ENCODE results near the gene FYN.

The FYN gene

GRCh38 chr6:111831408-111831807, 41.8 kb downstream of the FYN start:
- Histone ChIP-seq H3K4me1 (ENCODE audit: insufficient read depth, low read length) (no peaks in the 10 kb centered on the region), H3K4me3 (ENCODE audit: low read depth in 1 of 2, low read length in 2 of 2) (no peak overlapping the region), H3K9ac (ENCODE audit: low read depth, low read length) (no peak overlapping the region), H3K9me3 (ENCODE audit: insufficient read depth, low read length, severe bottlenecking) (no peaks in the 10 kb centered on the region), H3K36me3 (ENCODE audit: insufficient read depth, low read length) (peaks cover 27% of the 10 kb centered on the region), H3K79me2 (ENCODE audit: insufficient read depth, low read length) (peaks cover 40% of the 10 kb centered on the region), H2AFZ (ENCODE audit: low read depth, low read length) (no peak overlapping the region), H4K20me1 (ENCODE audit: insufficient read depth, low read length) (peaks cover 21% of the 10 kb centered on the region; the same call in 1 of the 2 replicates), H3K27me3 (ENCODE audit: insufficient read depth, low read length, poor library complexity) (no peaks in the 10 kb centered on the region), H3K27ac (ENCODE audit: low read length) (no peak overlapping the region), H3K4me2 (ENCODE audit: insufficient read depth, low read length) (no peak overlapping the region)
- TF ChIP-seq, protein P1, sequence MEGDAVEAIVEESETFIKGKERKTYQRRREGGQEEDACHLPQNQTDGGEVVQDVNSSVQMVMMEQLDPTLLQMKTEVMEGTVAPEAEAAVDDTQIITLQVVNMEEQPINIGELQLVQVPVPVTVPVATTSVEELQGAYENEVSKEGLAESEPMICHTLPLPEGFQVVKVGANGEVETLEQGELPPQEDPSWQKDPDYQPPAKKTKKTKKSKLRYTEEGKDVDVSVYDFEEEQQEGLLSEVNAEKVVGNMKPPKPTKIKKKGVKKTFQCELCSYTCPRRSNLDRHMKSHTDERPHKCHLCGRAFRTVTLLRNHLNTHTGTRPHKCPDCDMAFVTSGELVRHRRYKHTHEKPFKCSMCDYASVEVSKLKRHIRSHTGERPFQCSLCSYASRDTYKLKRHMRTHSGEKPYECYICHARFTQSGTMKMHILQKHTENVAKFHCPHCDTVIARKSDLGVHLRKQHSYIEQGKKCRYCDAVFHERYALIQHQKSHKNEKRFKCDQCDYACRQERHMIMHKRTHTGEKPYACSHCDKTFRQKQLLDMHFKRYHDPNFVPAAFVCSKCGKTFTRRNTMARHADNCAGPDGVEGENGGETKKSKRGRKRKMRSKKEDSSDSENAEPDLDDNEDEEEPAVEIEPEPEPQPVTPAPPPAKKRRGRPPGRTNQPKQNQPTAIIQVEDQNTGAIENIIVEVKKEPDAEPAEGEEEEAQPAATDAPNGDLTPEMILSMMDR (IDR thresholded peaks at IDR 0.05; ENCODE audit: borderline replicate concordance, extremely low read depth, low read length, poor library complexity, severe bottlenecking): no peak
- no peak for TF ChIP-seq EZH2 (IDR thresholded peaks at IDR 0.05; ENCODE audit: borderline replicate concordance, low read depth, low read length, severe bottlenecking)
- no peak for ATAC-seq (ENCODE audit: insufficient read depth, low read depth)
- no peak for DNase-seq

DNA sequence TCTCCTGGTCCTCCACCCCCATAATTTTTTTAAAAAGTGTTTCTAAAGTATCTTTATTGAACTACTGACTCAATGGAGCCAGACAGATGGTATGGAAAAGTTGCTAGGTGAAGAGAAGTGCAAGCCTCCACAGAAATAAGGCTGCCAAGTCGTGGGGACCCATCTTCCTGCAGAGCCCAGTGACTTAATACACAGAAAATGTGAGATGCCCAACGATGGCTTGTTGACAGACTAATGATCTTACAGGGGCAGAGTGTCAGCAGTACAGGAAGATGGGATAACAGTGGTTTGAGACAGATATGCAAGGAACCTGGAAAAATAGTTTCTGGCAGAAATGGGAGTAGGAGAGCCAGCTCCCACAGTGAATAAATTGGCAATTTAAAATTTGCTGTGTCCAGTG, 43.3 kb downstream of the FYN start:
- DNase-seq (no peak), ATAC-seq (ENCODE audit: insufficient read depth, low read depth) (no peak)
- H3K27ac ChIP-seq (ENCODE audit: low read length): no peak overlapping the region
- H3K4me3 ChIP-seq (ENCODE audit: low read depth in 1 of 2, low read length in 2 of 2): no peak overlapping the region
- no peak overlapping the region for H2AFZ ChIP-seq (ENCODE audit: low read depth, low read length)
- no peaks in the 10 kb centered on the region for H3K4me1 ChIP-seq (ENCODE audit: insufficient read depth, low read length)
- no peak overlapping the region for H3K4me2 ChIP-seq (ENCODE audit: insufficient read depth, low read length)
- H3K36me3 ChIP-seq (ENCODE audit: insufficient read depth, low read length): peaks cover 30% of the 10 kb centered on the region
- H3K27me3 ChIP-seq (ENCODE audit: insufficient read depth, low read length, poor library complexity): no peaks in the 10 kb centered on the region
- TF ChIP-seq EZH2 (IDR thresholded peaks at IDR 0.05; ENCODE audit: borderline replicate concordance, low read depth, low read length, severe bottlenecking): no peak
- TF ChIP-seq, protein P1 (IDR thresholded peaks at IDR 0.05; ENCODE audit: borderline replicate concordance, extremely low read depth, low read length, poor library complexity, severe bottlenecking): no peak
- no peaks in the 10 kb centered on the region for H3K9me3 ChIP-seq (ENCODE audit: insufficient read depth, low read length, severe bottlenecking)
- peaks cover 39% of the 10 kb centered on the region for H3K79me2 ChIP-seq (ENCODE audit: insufficient read depth, low read length)
- H3K9ac ChIP-seq (ENCODE audit: low read depth, low read length): no peak overlapping the region
- H4K20me1 ChIP-seq (ENCODE audit: insufficient read depth, low read length): peaks cover 21% of the 10 kb centered on the region; the same call in 1 of the 2 replicates

GRCh38 chr6:111829581-111829980, 43.7 kb downstream of the FYN start:
- no peak for ATAC-seq (ENCODE audit: insufficient read depth, low read depth)

GRCh38 chr6:111828809-111829208, 44.4 kb downstream of the FYN start:
- no peaks in the 10 kb centered on the region for H3K27me3 ChIP-seq (ENCODE audit: insufficient read depth, low read length, poor library complexity)
- DNase-seq (no peak), ATAC-seq (ENCODE audit: insufficient read depth, low read depth) (no peak)
- peaks cover 15% of the 10 kb centered on the region; the same call in 1 of the 2 replicates for H4K20me1 ChIP-seq (ENCODE audit: insufficient read depth, low read length)
- no peak overlapping the region for H3K9ac ChIP-seq (ENCODE audit: low read depth, low read length)
- H3K36me3 ChIP-seq (ENCODE audit: insufficient read depth, low read length): peaks cover 22% of the 10 kb centered on the region; the same call in 1 of the 2 replicates
- no peak overlapping the region for H3K4me3 ChIP-seq (ENCODE audit: low read depth in 1 of 2, low read length in 2 of 2)
- no peak overlapping the region for H3K4me2 ChIP-seq (ENCODE audit: insufficient read depth, low read length)
- no peaks in the 10 kb centered on the region for H3K9me3 ChIP-seq (ENCODE audit: insufficient read depth, low read length, severe bottlenecking)
- H2AFZ ChIP-seq (ENCODE audit: low read depth, low read length): no peak overlapping the region
- TF ChIP-seq, protein P1 (IDR thresholded peaks at IDR 0.05; ENCODE audit: borderline replicate concordance, extremely low read depth, low read length, poor library complexity, severe bottlenecking): no peak
- TF ChIP-seq EZH2 (IDR thresholded peaks at IDR 0.05; ENCODE audit: borderline replicate concordance, low read depth, low read length, severe bottlenecking): no peak
- no peaks in the 10 kb centered on the region for H3K4me1 ChIP-seq (ENCODE audit: insufficient read depth, low read length)
- no peak overlapping the region for H3K27ac ChIP-seq (ENCODE audit: low read length)
- peaks cover 38% of the 10 kb centered on the region for H3K79me2 ChIP-seq (ENCODE audit: insufficient read depth, low read length)

More at GRCh38 chr6:111829581-111829980, 43.7 kb downstream of the FYN start:
- Histone ChIP-seq H4K20me1 (ENCODE audit: insufficient read depth, low read length) (peaks cover 18% of the 10 kb centered on the region; the same call in 1 of the 2 replicates), H3K9ac (ENCODE audit: low read depth, low read length) (no peak overlapping the region), H3K9me3 (ENCODE audit: insufficient read depth, low read length, severe bottlenecking) (no peaks in the 10 kb centered on the region), H3K36me3 (ENCODE audit: insufficient read depth, low read length) (peaks cover 27% of the 10 kb centered on the region), H2AFZ (ENCODE audit: low read depth, low read length) (no peak overlapping the region), H3K4me3 (ENCODE audit: low read depth in 1 of 2, low read length in 2 of 2) (no peak overlapping the region), H3K4me1 (ENCODE audit: insufficient read depth, low read length) (no peaks in the 10 kb centered on the region), H3K4me2 (ENCODE audit: insufficient read depth, low read length) (no peak overlapping the region), H3K79me2 (ENCODE audit: insufficient read depth, low read length) (peaks cover 39% of the 10 kb centered on the region), H3K27me3 (ENCODE audit: insufficient read depth, low read length, poor library complexity) (no peaks in the 10 kb centered on the region), H3K27ac (ENCODE audit: low read length) (no peak overlapping the region)
- DNase-seq: no peak
- no peak for TF ChIP-seq EZH2 (IDR thresholded peaks at IDR 0.05; ENCODE audit: borderline replicate concordance, low read depth, low read length, severe bottlenecking)
